CD14-positive monocyte (primary cell): Measurements from ENCODE around the gene POLR3A. TPM values are rescaled to one million over a fixed set of nuclear protein-coding genes. Genes with fewer than 3 reads are reported as not detected.
A peak's percentile ranks its signal among the peaks of the same experiment; 100 is the strongest.

Source experiments
- DNase-seq, 3 donors: peaks; one replicate each; pipeline ENCODE4 v3.0.0-alpha.2; 2011 to 2022
- H2AFZ ChIP-seq: 2 replicates; pipeline ENCODE4 v1.6.0; 2012; ENCODE audit warnings: mild to moderate bottlenecking, low read depth, low read length, inconsistent platforms; ENCODE audit not compliant: insufficient read depth, poor library complexity, severe bottlenecking
- H3K27ac ChIP-seq, 2 donors: 1 replicate in 1 of 2; 2 replicates in 1 of 2; pipeline ENCODE4 v1.5.1; 2012 to 2013; ENCODE audit warnings: low read length in 2 of 2, control low read depth in 1 of 2, inconsistent platforms in 1 of 2, low read depth in 1 of 2, mild to moderate bottlenecking in 1 of 2
- H3K27me3 ChIP-seq, 2 donors: one replicate each; pipeline versions ENCODE4 v1.6.0 to v1.6.1; 2011 to 2013; ENCODE audit warnings: low read length in 2 of 2; ENCODE audit not compliant: control insufficient read depth in 2 of 2, insufficient read depth in 2 of 2
- H3K36me3 ChIP-seq, 2 donors: replicated peaks in 1 of 2; 1 replicate in 1 of 2; 2 replicates in 1 of 2; pipeline versions ENCODE4 v1.5.1 to v1.6.1; 2012 to 2013; ENCODE audit warnings: low read length in 2 of 2, control low read depth in 1 of 2, inconsistent platforms in 1 of 2, mild to moderate bottlenecking in 1 of 2; ENCODE audit not compliant: insufficient read depth in 2 of 2, control insufficient read depth in 1 of 2
- H3K4me1 ChIP-seq, 2 donors: 1 replicate in 1 of 2; 2 replicates in 1 of 2; pipeline versions ENCODE4 v1.5.1 to v1.6.1; 2012 to 2013; ENCODE audit warnings: low read length in 2 of 2, control low read depth in 1 of 2, inconsistent platforms in 1 of 2, mild to moderate bottlenecking in 1 of 2, moderate library complexity in 1 of 2; ENCODE audit not compliant: insufficient read depth in 2 of 2, control insufficient read depth in 1 of 2
- H3K4me2 ChIP-seq: replicated peaks from 2 replicates; pipeline ENCODE3; 2012; ENCODE audit warnings: low read length, moderate library complexity, mild to moderate bottlenecking; ENCODE audit not compliant: poor library complexity, severe bottlenecking; ENCODE audit errors: extremely low read depth
- H3K4me3 ChIP-seq, 3 experiments: fragments of 200-600 bp in 1 of 3; sonication (generic) in 1 of 3; replicated peaks in 1 of 3; 1 replicate in 2 of 3; 2 replicates in 1 of 3; pipeline ENCODE4 v1.5.1; 2011 to 2013; ENCODE audit warnings: low read length in 3 of 3, mild to moderate bottlenecking in 3 of 3, control low read depth in 2 of 3, low read depth in 2 of 3, inconsistent platforms in 1 of 3, moderate library complexity in 1 of 3
- H3K79me2 ChIP-seq: 2 replicates; pipeline ENCODE4 v1.6.0; 2012; ENCODE audit warnings: mild to moderate bottlenecking, control low read depth, inconsistent platforms, low read length, moderate library complexity; ENCODE audit not compliant: insufficient read depth
- H3K9ac ChIP-seq: 2 replicates; pipeline ENCODE4 v1.6.0; 2017; ENCODE audit warnings: low read length, mild to moderate bottlenecking; ENCODE audit not compliant: insufficient read depth, poor library complexity, severe bottlenecking
- H3K9me3 ChIP-seq, 2 donors: replicated peaks in 1 of 2; 1 replicate in 1 of 2; 2 replicates in 1 of 2; pipeline versions ENCODE4 v1.5.1 to v1.6.1; 2012 to 2013; ENCODE audit warnings: low read length in 2 of 2, control low read depth in 1 of 2; ENCODE audit not compliant: control insufficient read depth in 1 of 2, insufficient read depth in 1 of 2
- H4K20me1 ChIP-seq: 2 replicates; pipeline ENCODE4 v1.6.0; 2012; ENCODE audit warnings: mild to moderate bottlenecking, low read length, control low read depth, moderate library complexity; ENCODE audit not compliant: insufficient read depth
- H3K27ac Mint-ChIP-seq, 7 donors: one replicate each; pipeline ENCODE4 v1.8.0; 2020; ENCODE audit warnings: mild to moderate bottlenecking in 7 of 7, mixed read lengths in 7 of 7, moderate library complexity in 6 of 7, inconsistent platforms in 2 of 7
- H3K27me3 Mint-ChIP-seq, 3 donors: one replicate each; pipeline ENCODE4 v1.8.0; 2021 to 2022; ENCODE audit warnings: low read depth in 3 of 3, mild to moderate bottlenecking in 3 of 3, mixed read lengths in 3 of 3, moderate library complexity in 3 of 3, inconsistent platforms in 1 of 3
- H3K36me3 Mint-ChIP-seq, 2 donors: one replicate each; pipeline ENCODE4 v1.8.0; 2020; ENCODE audit warnings: mixed read lengths in 2 of 2, inconsistent platforms in 1 of 2, mild to moderate bottlenecking in 1 of 2
- H3K4me1 Mint-ChIP-seq: one replicate; pipeline ENCODE4 v1.8.0; 2020; ENCODE audit warnings: mild to moderate bottlenecking, mixed read lengths
- H3K4me3 Mint-ChIP-seq, 2 donors: one replicate each; pipeline ENCODE4 v1.8.0; 2020; ENCODE audit warnings: mild to moderate bottlenecking in 2 of 2, mixed read lengths in 2 of 2, moderate library complexity in 1 of 2
- H3K9me3 Mint-ChIP-seq, 7 donors: one replicate each; pipeline ENCODE4 v1.8.0; 2020 to 2022; ENCODE audit warnings: mixed read lengths in 7 of 7, mild to moderate bottlenecking in 6 of 7, moderate library complexity in 6 of 7, inconsistent platforms in 2 of 7
- WGBS: methylation state at CpG from one replicate; pipeline ENCODE4 v1.1.5; 2013; ENCODE audit warnings: missing lambda C conversion rate; ENCODE audit not compliant: insufficient coverage; 5-methylcytosine and 5-hydroxymethylcytosine counted together
- intact Hi-C, 2 donors: fragments of 100-400 bp; cut with micrococcal nuclease; formaldehyde crosslinking; loops; one replicate each; pipeline versions ENCODE4 v1.15.0 to v1.15.1; 2023
- polyA plus RNA-seq, 3 donors: library from polyadenylated mRNA; depleted of rRNA in 1 of 3; unstranded in 2 of 3; stranded (reverse) in 1 of 3; fragments of 300-500 nt in 2 of 3; fragments of >200 nt in 1 of 3; fragmentation: Illumina TruSeq in 2 of 3; gene quantifications; 1 replicate in 2 of 3; 2 replicates in 1 of 3; pipeline ENCODE4 v1.2.3, GENCODE V29; 2012 to 2021
- TF ChIP-seq, protein P1 (sequence below): fragments of 200-600 bp; IDR thresholded peaks from one replicate; pipeline ENCODE4 v1.8.0; 2022; ENCODE audit warnings: antibody characterized with exemption, mild to moderate bottlenecking

Gene POLR3A
- polyA plus RNA-seq, 3 donors, result 2.7 to 5.2 (median 4.7) TPM

DNA sequence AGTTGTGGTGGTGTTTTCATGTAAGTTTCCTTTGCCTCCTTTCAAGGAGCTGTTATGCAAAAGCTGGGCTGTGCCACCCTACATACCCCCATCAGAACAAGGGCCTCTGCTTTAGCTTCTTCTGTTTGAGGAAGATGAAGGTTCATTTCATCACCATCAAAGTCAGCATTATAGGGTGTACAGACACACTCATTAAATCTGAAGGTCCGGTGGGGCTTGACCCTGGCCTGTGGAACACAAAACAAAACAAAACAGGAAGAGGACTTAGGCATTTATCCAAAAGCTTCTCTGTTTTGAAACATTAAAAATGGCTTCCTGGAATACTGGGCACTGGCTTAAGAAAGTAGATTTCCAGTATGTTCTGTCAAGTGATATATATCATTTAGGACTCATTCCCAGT, 15.8 kb downstream of the POLR3A start:
- Mint-ChIP-seq H3K4me3 (no peak overlapping the region), H3K4me1 (no peaks in the 10 kb centered on the region), H3K27me3 (peaks cover 0 to 1% (median 0%) of the 10 kb centered on the region in 3 donors), H3K9me3 (no peaks in the 10 kb centered on the region), H3K36me3 (peaks cover 87 to 99% of the 10 kb centered on the region in 2 donors), H3K27ac (no peak overlapping the region)
- Histone ChIP-seq H3K4me1 (no peaks in the 10 kb centered on the region), H3K4me3 (no peak overlapping the region), H2AFZ (no peak overlapping the region), H3K9me3 (no peaks in the 10 kb centered on the region), H3K36me3 (peaks cover 94 to 100% of the 10 kb centered on the region in 2 donors), H3K27me3 (no peaks in the 10 kb centered on the region), H3K4me2 (no peak overlapping the region), H4K20me1 (no peaks in the 10 kb centered on the region), H3K9ac (no peak overlapping the region), H3K79me2 (no peaks in the 10 kb centered on the region), H3K27ac (no peak overlapping the region)
- DNase-seq, result no peak
- WGBS, result no CpG with 5 or more reads among the region's 1 CpG
- intact Hi-C loops, result no loop called here
- TF ChIP-seq, protein P1, sequence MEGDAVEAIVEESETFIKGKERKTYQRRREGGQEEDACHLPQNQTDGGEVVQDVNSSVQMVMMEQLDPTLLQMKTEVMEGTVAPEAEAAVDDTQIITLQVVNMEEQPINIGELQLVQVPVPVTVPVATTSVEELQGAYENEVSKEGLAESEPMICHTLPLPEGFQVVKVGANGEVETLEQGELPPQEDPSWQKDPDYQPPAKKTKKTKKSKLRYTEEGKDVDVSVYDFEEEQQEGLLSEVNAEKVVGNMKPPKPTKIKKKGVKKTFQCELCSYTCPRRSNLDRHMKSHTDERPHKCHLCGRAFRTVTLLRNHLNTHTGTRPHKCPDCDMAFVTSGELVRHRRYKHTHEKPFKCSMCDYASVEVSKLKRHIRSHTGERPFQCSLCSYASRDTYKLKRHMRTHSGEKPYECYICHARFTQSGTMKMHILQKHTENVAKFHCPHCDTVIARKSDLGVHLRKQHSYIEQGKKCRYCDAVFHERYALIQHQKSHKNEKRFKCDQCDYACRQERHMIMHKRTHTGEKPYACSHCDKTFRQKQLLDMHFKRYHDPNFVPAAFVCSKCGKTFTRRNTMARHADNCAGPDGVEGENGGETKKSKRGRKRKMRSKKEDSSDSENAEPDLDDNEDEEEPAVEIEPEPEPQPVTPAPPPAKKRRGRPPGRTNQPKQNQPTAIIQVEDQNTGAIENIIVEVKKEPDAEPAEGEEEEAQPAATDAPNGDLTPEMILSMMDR, result no peak

DNA sequence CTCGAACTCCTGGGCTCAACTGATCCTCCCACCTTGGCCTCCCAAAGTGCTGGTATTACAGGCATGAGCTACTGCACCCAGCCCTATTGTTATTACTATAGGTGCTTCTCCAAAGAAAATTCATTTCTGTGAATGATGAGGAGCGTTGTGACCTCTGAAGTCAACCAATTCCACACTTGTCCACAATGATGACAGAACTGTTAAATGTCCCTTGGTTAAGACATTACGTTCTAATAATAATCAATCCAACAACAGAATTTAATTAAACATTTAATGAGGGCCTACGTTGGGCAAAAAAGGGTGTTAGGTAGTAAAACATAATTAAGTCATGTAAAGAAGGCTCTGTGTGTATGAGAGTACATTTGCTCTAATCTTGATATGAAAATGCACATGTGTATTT, 18.2 kb downstream of the POLR3A start:
- H3K79me2 ChIP-seq, result no peaks in the 10 kb centered on the region
- no peaks in the 10 kb centered on the region for H3K9me3 ChIP-seq
- no peak overlapping the region for H3K4me2 ChIP-seq
- no peak overlapping the region for H3K4me3 Mint-ChIP-seq
- intact Hi-C loops, result no loop called here
- H3K4me3 ChIP-seq, result no peak overlapping the region
- no peak overlapping the region for H3K9ac ChIP-seq
- TF ChIP-seq, protein P1, result no peak
- no peaks in the 10 kb centered on the region for H4K20me1 ChIP-seq
- H3K36me3 ChIP-seq, result peaks cover 92 to 100% of the 10 kb centered on the region in 2 donors
- no peaks in the 10 kb centered on the region for H3K4me1 ChIP-seq
- peaks cover 0 to 2% (median 0%) of the 10 kb centered on the region in 7 donors for H3K9me3 Mint-ChIP-seq
- peaks cover 0 to 1% (median 0%) of the 10 kb centered on the region in 3 donors for H3K27me3 Mint-ChIP-seq
- H3K4me1 Mint-ChIP-seq, result no peaks in the 10 kb centered on the region
- H3K27ac Mint-ChIP-seq, result peak overlapping the region in 1 of 7 donors; percentile 23
- H2AFZ ChIP-seq, result no peak overlapping the region
- peaks cover 86 to 97% of the 10 kb centered on the region in 2 donors for H3K36me3 Mint-ChIP-seq
- DNase-seq, result no peak
- H3K27me3 ChIP-seq, result no peaks in the 10 kb centered on the region
- no peak overlapping the region for H3K27ac ChIP-seq
- 90% methylated on average over 2 of the region's 4 CpGs for WGBS
